Psoas muscle (tissue), 8 donors: ENCODE measurements around the gene SETBP1. TPM values are rescaled to one million over a fixed set of nuclear protein-coding genes. Genes with fewer than 3 reads are reported as not detected.

Experiments used
- ATAC-seq, 4 donors: fragments of 200-7000 bp; cut with Tn5 transposase; one replicate each; pipeline ENCODE4 v1.9.1; 2020; ENCODE audit warnings: moderate library complexity in 3 of 4, mild to moderate bottlenecking in 2 of 4
- DNase-seq, 2 donors: peaks; one replicate each; pipeline ENCODE4 v3.0.0-alpha.2; 2020
- H3K27ac ChIP-seq: fragments of 200-600 bp; one replicate; pipeline ENCODE4 v1.8.0; 2022
- H3K27me3 ChIP-seq, 3 donors: fragments of 200-600 bp in 1 of 3; one replicate each; pipeline versions ENCODE4 v1.6.1 to v1.8.0; 2013 to 2022; ENCODE audit warnings: low read length in 2 of 3, mild to moderate bottlenecking in 2 of 3, moderate library complexity in 1 of 3; ENCODE audit not compliant: insufficient read depth in 3 of 3
- H3K36me3 ChIP-seq, 2 donors: fragments of 200-600 bp in 1 of 2; one replicate each; pipeline versions ENCODE4 v1.6.1 to v1.8.0; 2013 to 2022; ENCODE audit warnings: low read depth in 1 of 2, mild to moderate bottlenecking in 1 of 2, moderate library complexity in 1 of 2; ENCODE audit not compliant: insufficient read depth in 1 of 2
- H3K4me1 ChIP-seq: fragments of 200-600 bp; one replicate; pipeline ENCODE4 v1.8.0; 2022
- H3K4me3 ChIP-seq: fragments of 200-600 bp; one replicate; pipeline ENCODE4 v1.8.0; 2022; ENCODE audit warnings: mild to moderate bottlenecking
- H3K9me3 ChIP-seq: fragments of 200-600 bp; one replicate; pipeline ENCODE4 v1.8.0; 2022
- WGBS, 3 donors: extraction: QIAGEN DNeasy Blood & Tissue Kit; methylation state at CpG; one replicate each; pipeline versions ENCODE4 v1.1.6 to v1.1.7; 2013; 5-methylcytosine and 5-hydroxymethylcytosine counted together
- intact Hi-C, 2 donors: fragments of 100-400 bp; cut with DNase I; formaldehyde crosslinking; loops; one replicate each; pipeline versions ENCODE4 v1.11.0 to v1.14.2; 2022
- polyA plus RNA-seq, 3 donors: library from polyadenylated mRNA; stranded (reverse); fragments of 200-250 nt; gene quantifications; one replicate each; pipeline ENCODE4 v1.2.3, GENCODE V29; 2013
- total RNA-seq, 4 donors: library from RNA; stranded (reverse); fragmentation: NEBNext Ultra II Directional in 2 of 4; extraction: Animal tissue kit (Norgen Biotek cat#: 25700) in 2 of 4; gene quantifications; one replicate each; pipeline versions ENCODE4 v1.2.1 to v1.2.4, GENCODE V29; 2021 to 2023
- TF ChIP-seq, protein P1 (sequence below): fragments of 200-600 bp; IDR thresholded peaks from one replicate; pipeline ENCODE4 v1.8.0; 2022; ENCODE audit warnings: antibody characterized with exemption
- donor health status: healthy with polysubstance abuse.
- donor health status: DM: no; HTN: no; CAD: no; lungs with moderate emphysema.
- donor health status: Bipolar disorder and iron deficiency.
- donor health status: healthy.
- donor health status: DM: yes; HTN: yes; CAD: no.
- donor health status: DM: no; HTN: no; CAD: no.
- donor health status: DM: no; HTN: no; CAD: no.
- donor health status: DM: yes; HTN: yes; CAD: no.

Gene SETBP1
- total and polyA plus RNA-seq, 7 donors = 0.61 to 21.0 (median 10.5) TPM

DNA sequence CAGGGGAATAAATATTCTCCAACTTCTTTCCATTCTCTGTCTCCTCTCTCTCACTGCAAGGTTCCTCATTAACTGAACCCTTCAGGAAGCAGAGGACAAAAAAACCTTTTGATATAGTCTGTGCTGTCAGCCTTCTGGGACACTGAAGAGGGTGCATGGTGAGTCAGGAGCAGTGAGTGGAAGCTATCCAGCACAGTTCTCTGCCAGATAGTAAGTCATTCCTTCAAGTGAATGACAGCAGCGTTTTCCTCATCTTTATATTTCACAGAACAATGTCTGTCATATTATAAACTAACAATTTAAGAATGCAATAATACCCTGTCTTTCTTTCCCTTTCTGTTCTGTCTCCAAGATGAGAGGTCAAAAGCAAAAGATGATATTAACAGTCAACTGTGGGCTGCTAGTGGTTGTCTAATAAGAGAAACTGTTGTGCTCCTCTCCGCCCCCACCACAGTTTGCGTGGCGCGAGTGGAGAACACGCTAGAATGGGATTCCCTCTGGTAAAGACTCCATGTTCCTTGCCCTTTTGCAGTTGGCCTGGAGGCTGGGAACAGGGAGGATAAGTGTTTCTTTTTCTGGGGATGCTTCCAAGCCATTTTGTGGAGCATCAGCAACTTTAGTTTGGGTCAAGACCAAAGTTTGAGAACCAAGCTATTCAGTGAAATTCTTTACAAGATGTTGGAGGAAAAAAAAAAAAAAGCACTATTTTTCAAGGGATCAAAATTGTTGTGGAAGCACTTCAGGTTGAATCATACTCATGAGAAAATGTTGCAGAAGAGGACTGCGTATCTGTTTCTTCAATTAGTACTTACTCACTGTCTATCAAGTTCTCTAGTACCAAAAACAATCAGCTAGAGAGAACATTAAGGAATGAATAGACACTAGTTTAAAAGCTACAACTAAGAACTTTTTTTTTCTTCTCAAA lies 430.2 kb downstream of the SETBP1 start:
- no peaks in the 10 kb centered on the region for H3K9me3 ChIP-seq
- no peak overlapping the region for H3K4me3 ChIP-seq
- H3K4me1 ChIP-seq = no peaks in the 10 kb centered on the region
- intact Hi-C loops = no loop called here
- peak; percentile 53 to 69 for DNase-seq
- TF ChIP-seq, protein P1, sequence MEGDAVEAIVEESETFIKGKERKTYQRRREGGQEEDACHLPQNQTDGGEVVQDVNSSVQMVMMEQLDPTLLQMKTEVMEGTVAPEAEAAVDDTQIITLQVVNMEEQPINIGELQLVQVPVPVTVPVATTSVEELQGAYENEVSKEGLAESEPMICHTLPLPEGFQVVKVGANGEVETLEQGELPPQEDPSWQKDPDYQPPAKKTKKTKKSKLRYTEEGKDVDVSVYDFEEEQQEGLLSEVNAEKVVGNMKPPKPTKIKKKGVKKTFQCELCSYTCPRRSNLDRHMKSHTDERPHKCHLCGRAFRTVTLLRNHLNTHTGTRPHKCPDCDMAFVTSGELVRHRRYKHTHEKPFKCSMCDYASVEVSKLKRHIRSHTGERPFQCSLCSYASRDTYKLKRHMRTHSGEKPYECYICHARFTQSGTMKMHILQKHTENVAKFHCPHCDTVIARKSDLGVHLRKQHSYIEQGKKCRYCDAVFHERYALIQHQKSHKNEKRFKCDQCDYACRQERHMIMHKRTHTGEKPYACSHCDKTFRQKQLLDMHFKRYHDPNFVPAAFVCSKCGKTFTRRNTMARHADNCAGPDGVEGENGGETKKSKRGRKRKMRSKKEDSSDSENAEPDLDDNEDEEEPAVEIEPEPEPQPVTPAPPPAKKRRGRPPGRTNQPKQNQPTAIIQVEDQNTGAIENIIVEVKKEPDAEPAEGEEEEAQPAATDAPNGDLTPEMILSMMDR = no peak
- peaks cover 0 to 2% (median 0%) of the 10 kb centered on the region in 3 donors for H3K27me3 ChIP-seq
- H3K27ac ChIP-seq = no peak overlapping the region
- H3K36me3 ChIP-seq = no peaks in the 10 kb centered on the region
- 38 to 73% (median 72%) methylated on average over 7 of the region's 7 CpGs for WGBS, 3 donors
- ATAC-seq = peak; percentile 64 to 86 (median 84)

DNA sequence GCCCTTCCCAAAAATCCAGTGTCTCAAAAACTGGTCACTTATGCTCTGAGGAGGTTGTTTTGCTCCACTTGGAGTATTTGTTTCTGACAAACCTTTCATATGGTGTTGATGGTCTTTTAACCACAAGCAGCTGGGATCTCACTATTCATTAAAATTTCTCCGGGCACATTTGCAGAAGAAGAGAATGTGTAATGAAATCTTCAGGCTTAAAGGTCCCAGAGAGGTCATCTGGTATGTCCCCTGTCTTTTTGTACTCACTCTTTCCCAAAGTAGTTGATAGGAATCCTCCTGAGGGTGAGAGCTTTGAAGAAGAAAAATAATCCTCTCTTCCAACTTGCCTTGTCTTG lies 430.8 kb downstream of the SETBP1 start:
- no peak for DNase-seq
- Histone ChIP-seq H3K27me3 (peaks cover 0 to 2% (median 0%) of the 10 kb centered on the region in 3 donors), H3K9me3 (no peaks in the 10 kb centered on the region), H3K4me1 (no peaks in the 10 kb centered on the region), H3K4me3 (no peak overlapping the region), H3K36me3 (no peaks in the 10 kb centered on the region), H3K27ac (no peak overlapping the region)
- intact Hi-C loops = no loop called here
- peak in 1 of 4 donors; percentile 10 for ATAC-seq
- TF ChIP-seq, protein P1 = no peak
- 39 to 67% (median 48%) methylated on average over 1 of the region's 1 CpG for WGBS, 3 donors

DNA sequence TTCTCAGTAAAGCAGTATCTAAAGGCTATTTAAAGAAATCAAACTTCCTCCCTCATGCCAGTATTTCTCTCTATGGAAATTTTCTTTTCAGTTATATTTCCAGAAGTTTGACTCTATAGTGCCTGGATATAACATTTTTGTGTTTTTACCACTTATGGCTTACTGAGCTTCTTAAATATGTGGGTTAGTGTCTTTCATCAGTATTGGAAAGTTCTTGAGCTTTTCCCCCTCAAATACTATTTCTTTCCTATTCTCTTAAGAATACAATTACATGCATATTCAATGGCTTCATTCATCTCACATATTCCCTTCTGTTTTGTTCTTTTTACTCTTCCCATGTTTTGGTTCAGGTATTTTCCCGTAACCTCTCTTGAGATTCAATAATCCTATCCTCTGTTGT lies 432.0 kb downstream of the SETBP1 start:
- Histone ChIP-seq H3K4me1 (no peaks in the 10 kb centered on the region), H3K27me3 (peaks cover 0 to 2% (median 0%) of the 10 kb centered on the region in 3 donors), H3K36me3 (no peaks in the 10 kb centered on the region), H3K27ac (no peak overlapping the region), H3K9me3 (no peaks in the 10 kb centered on the region), H3K4me3 (no peak overlapping the region)
- ATAC-seq (no peak), DNase-seq (no peak)
- WGBS, 3 donors = 94 to 100% (median 95%) methylated on average over 1 of the region's 1 CpG
- intact Hi-C loops = no loop called here
- TF ChIP-seq, protein P1 = no peak

DNA sequence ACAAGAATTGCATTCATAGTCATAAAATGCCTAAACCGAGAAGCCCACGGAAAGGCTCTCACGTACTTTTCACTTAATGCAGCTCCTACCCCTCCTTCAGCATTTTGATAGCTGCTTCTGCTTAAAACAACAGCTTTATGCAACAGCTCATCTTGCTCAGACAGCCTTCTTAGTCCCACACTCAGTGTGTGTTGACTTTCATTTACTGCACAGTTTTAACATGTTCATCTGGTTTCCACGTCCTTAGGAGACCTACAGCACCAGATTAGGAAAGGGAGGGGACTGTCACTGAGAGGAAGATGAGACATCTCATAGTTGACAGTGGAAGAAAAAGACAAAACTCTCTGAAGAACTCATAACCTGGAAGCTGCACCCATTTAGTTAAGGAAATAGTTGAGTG lies 435.4 kb downstream of the SETBP1 start:
- Histone ChIP-seq H3K9me3 (no peaks in the 10 kb centered on the region), H3K27ac (no peak overlapping the region), H3K36me3 (no peaks in the 10 kb centered on the region), H3K27me3 (no peaks in the 10 kb centered on the region), H3K4me1 (no peaks in the 10 kb centered on the region), H3K4me3 (no peak overlapping the region)
- TF ChIP-seq, protein P1 = no peak
- ATAC-seq = no peak
- intact Hi-C loops = no loop called here
- WGBS, 3 donors = 66 to 70% (median 67%) methylated on average over 4 of the region's 4 CpGs
- DNase-seq = no peak
